Mammary epithelial cell (primary cell): Measurements from ENCODE around the gene GC.

Experiments
- CTCF ChIP-seq, 2 donors: IDR thresholded peaks in 1 of 2; conservative IDR thresholded peaks in 1 of 2; 2 replicates each; pipeline ENCODE4 v1.5.1; 2011 to 2012; ENCODE audit warnings: inconsistent platforms in 2 of 2, low read length in 2 of 2, mild to moderate bottlenecking in 2 of 2, control low read depth in 1 of 2, low read depth in 1 of 2; ENCODE audit not compliant: insufficient read depth in 1 of 2; ENCODE audit errors: extremely low read depth in 1 of 2
- EZH2 ChIP-seq: IDR thresholded peaks from 2 replicates; pipeline ENCODE4 v1.6.1; 2012; ENCODE audit warnings: low read length, inconsistent platforms, borderline replicate concordance

DNA sequence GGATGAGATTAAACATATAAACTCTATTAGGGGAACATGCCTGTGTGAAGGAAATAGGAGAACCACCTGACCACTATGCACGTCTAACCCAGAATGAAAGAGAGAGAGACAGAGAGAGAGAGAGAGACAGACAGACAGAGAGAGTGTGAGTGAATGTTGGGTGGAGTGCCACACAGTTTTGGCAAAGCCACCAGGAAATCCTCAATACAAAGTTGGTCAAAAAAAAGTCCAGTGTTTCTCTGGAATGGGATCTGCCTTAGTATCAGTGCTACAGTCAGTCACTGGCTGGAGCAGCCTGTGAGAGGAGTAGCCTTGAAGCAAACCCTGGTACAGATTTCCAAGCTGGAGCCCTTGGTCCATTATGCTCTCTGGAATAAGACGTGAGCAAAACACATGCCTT, 91.7 kb downstream of the GC start:
- no peak for TF ChIP-seq CTCF (conservative IDR thresholded peaks at IDR 0.05 in 1 of 2, IDR thresholded peaks at IDR 0.05 in 1 of 2; ENCODE audit: extremely low read depth in 1 of 2, insufficient read depth in 1 of 2, low read depth in 1 of 2, low read length in 2 of 2)
- no peak for TF ChIP-seq EZH2
